RKO (cell line): ENCODE data around the gene AKAP1.

Source experiments
- DNase-seq: peaks from one replicate; pipeline ENCODE4 v3.0.0-alpha.2; 2016; ENCODE audit warnings: low spot score

The AKAP1 gene

GRCh38 chr17:57106107-57106835 is 21.2 kb downstream of the AKAP1 start:
- no peak for DNase-seq

GRCh38 chr17:57106836-57107497 is 21.9 kb downstream of the AKAP1 start:
- DNase-seq, result no peak

DNA sequence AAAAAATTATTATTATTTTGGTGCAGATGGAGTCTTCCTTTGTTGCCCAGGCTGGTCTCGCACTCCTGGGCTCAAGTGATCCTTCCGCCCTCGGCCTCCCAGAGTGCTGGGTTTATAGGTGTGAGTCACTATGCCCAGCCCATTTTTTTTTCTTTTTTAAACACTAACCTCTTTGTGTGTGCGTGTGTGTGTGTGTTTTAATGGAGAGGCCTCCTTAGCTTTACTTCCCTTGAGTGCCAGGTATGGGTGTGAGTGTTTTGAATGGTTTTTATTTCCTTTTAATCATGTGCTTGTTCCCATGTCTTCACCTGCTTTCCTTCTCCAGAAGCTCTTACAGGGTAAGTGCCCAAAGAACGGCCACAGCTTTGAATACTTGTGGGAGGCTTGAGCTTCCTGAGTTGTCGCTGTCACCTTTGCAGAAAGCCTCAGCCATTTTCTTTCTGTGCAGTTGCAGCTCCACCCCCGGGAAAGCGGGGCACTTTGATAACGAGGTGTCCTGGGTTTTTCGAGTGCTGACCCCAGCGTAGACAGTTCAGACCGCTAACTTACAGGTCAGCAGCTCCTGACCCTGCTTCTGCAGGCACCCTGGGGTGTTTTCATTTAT is 22.6 kb downstream of the AKAP1 start:
- no peak for DNase-seq

- no peak for DNase-seq
Measured at GRCh38 chr17:57108671-57109392, 23.8 kb downstream of the AKAP1 start.

DNA sequence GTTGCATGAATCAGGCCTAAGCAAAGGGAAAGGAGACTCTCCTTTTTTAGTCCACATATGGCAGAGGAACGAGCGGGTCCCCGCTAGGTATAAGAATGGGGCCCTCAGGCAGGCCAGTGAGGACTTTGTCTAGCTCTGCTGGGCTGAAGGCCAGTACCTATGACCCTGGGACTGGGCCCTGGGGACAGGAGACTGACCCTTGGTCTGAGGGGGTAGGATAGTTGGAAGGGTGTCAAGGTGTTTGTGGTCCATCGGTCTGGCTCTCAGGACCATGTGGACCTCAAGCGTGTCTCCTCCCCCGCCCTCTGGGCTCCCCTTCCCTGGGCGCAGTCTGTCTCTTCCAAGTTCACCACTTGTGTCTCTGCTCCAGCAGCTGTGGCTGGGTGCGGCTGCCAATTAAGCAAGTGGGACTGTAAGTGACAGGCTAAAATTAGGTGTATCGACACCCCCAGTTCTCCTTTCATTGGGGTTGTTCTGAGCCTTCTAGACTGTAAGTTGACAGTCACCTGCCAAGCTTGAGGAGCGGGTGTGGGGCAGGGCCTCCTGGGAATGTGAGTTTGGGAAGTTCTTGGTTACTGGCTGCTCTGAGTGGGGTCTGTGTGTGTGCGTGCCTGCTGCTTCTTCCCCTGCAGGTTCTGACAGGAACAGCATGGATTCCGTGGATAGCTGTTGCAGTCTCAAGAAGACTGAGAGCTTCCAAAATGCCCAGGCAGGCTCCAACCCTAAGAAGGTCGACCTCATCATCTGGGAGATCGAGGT is 24.5 kb downstream of the AKAP1 start:
- no peak for DNase-seq

- no peak for DNase-seq
Measured at GRCh38 chr17:57110152-57110542, 25.1 kb downstream of the AKAP1 start.

DNA sequence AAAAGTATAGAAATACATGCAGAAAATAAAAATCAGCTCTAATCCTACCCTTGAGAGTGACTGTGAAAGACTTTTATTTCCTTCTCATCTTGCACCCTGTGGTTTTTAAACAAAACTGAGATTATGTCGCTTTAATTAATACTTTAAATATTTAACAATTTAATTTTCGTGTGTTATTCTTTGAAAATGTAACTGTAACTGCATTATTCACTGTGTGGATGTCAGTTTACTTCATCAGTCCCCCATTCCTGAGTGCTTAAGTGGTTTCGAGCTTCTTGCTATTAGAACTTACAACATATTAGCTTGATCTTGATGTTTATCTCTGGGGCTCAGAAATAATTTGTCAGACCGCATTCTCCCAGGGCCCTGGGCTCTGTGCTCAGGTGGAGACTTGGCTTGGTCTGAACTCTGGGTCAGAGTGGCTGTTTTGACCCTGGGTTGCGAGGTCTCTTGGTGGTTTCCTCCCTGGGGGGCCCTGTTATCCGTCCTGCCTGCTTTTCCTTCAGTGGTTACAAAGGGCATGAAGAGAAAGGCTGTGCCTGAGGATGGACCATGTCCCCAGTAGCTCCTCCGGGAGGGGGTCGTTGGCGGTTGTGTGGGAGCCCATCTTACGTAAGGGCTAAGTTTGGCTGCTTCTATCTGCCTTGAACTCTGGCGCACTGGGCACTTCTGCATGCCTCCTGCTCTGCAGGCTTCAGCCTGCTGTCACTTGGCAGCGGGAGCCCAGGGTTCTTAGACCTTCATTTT is 25.7 kb downstream of the AKAP1 start:
- DNase-seq, result no peak

DNA sequence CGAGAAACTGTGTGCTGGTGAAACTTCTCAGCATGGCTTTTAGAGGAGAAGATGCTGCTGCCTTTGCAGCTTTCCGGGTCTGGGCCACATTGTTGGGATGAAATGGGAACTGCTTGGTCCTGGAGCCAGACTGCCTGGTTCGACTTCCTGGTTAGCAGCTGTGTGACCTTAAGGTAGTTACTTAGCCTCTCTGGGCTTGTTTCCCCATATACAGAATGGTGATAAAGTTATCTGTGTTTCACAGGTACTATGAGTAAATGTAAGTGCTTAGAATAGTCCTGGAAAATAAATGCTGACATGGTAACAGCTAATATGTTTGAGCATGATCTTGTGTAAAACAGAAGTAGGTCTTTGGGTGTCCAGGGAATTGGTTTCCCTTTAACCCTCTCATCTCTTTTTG is 26.3 kb downstream of the AKAP1 start:
- no peak for DNase-seq

DNA sequence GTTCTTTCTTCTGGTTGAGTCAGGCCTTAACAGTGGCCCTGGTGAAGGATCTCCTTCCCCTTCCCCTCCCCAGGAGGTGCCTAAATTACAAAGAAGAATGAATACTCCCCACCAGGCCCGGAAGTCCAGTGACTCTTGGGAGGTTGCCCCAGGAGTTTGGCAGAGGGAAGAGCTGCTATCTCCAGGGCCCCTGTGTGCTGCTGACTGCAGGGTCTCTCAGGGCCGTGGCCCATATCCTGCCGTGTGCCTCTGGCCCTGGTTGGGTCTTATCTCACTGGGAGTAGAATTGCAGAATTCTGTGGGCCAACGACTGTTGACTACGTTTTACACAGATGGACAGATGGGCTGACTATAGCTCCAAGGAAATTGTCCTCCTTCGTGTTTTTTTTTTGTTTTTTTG is 28.0 kb downstream of the AKAP1 start:
- no peak for DNase-seq

DNA sequence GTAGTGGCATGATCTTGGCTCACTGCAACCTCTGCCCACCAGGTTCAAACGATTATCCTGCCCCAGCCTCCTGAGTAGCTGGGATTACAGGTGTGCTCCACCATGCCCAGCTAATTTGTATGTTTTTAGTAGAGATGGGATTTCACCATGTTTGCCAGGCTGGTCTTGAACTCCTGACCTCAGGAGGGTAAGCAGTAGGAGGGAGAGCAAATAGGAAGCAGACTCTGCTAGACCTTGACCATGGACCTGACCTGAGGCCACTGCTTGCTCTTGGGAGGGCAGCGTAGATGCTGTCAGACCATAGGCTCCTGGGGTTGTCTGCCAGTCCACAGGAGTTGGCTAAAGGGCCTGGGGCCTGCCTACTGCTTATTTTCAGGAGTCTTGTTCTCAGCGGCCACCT is 28.6 kb downstream of the AKAP1 start:
- DNase-seq, result no peak

DNA sequence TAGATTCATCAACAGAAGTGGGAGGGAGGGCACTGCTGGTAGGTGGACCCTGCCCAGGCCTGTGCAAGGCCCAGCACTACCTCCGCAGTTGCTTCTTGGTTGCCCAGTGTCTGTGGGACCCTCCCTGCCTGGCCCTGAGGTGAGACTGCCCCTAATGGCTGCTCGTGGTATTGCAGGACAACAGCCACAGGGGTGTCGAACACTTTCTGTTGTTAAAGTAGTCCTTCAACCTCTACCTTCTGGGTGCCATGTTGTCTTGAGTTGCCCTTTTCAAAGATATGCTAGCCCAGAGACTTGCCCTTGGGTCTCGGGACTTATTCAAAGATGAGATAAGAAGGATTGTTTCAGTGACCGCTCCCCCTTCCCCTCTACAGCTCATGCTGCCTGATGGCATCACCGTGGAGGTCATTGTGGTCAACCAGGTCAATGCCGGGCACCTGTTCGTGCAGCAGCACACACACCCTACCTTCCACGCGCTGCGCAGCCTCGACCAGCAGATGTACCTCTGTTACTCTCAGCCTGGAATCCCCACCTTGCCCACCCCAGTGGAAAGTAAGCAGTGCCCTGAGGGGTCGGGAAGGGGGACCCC is 29.1 kb downstream of the AKAP1 start:
- DNase-seq, result no peak

DNA sequence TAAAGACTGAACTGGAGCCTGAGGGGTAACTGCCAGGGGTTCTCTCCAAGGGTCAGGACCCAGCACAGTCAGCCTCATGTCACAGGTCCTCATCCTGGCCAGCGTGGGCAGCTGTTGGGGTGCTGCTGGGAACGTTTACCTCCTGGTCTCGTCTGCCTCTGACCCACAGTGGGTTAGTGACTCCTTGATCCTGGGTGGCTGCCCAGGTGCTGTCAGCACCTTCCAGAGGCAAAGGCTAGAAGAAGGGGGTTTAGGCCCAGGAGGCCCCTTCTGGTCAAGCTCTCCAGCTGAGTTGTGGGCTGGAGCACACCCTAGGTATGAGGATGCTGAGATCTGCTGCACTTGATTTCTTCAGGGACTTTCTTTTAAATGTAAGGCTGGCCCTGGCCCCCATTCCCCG is 30.3 kb downstream of the AKAP1 start:
- no peak for DNase-seq

GRCh38 chr17:57115916-57116315 is 30.9 kb downstream of the AKAP1 start:
- no peak for DNase-seq

DNA sequence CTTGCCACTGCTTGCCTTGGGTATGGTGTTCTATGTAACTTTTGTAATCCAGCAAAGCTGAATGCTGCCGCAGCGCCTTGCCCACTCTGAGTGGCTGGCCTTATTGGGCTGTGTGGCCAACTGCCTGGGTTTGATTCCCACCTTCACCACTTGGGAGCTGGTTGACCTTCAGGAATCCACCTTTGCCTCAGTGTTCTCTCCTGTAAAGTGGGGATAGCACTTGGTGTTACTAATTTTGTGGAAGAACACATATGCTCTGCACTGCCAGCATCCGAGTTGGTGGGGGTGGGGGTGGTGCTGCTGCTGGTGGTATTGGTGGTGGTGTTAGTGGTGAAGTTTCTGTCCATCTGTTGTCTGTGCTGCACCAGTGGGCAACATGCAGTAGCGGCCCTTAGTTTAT is 32.8 kb downstream of the AKAP1 start:
- DNase-seq, result no peak

DNA sequence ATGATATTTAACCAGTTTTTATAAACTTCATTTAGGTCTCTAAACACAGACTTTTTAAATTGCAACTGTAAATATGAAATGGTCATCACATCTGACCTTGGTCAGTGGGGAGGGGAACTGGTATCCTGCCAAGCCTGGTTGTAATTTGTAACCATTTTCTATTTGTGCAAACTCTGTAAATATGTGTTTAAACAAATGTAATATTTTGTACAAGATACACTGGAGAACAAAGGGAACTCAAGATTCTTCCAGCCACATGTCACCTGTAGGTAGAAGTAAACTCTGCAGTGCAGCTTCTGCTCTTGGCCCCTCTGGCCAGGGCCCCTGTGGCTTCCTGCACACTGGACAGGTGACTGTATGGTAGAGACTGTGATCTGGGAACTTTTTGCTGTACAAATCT is 35.8 kb downstream of the AKAP1 start:
- no peak for DNase-seq

GRCh38 chr17:57121308-57122042 is 36.4 kb downstream of the AKAP1 start:
- peak; percentile 36 for DNase-seq

DNA sequence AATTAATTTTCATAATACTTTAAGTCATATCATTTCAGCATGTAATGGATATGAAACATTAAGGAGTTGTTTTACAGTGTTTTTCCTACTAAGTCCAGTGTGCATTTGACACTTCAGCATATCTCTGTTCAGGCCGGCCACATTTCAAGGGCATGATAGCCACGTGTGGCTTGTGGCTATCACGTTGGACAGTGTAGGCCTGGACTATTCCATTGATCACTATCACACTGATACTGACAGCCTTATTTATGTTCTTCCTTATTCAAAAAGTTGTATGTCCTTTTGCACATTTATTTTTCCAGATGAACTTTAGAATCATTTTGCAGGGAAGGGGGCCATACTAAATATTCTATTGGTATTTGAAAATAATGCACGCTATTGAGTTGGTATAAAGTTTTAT is 39.0 kb downstream of the AKAP1 start:
- DNase-seq, result no peak

- no peak for DNase-seq
Measured at GRCh38 chr17:57125406-57125805, 40.4 kb downstream of the AKAP1 start.

DNA sequence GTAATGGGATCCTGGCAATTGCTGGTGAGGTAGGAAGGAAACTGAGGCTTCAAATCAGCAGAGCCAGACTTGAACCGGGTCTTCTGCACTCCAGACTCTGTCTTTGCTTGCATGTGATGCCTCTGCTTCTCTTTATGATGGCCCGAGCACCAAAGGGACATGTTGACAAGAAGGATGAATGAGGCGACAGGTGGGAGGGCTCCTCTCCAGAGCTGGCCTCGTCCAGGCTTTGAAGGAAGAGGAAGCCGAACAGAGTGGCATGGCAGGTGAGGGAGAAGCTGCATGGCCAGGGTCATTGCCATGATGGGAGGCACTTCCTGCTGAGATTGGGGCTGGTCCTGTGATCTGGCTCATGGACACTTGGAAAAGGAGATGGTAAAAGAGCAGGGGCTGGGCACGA is 40.8 kb downstream of the AKAP1 start:
- no peak for DNase-seq

- DNase-seq, result peak; percentile 77
Measured at GRCh38 chr17:57130708-57131461, 45.8 kb downstream of the AKAP1 start.
